HepG2 (cell line): ENCODE measurements around the gene SIGLEC10. TPM values are rescaled to one million over a fixed set of nuclear protein-coding genes. Genes with fewer than 3 reads are reported as not detected.
A peak's percentile ranks its signal among the peaks of the same experiment; 100 is the strongest.

Source experiments
- ATF5 ChIP-seq: sonication (generic); formaldehyde crosslinking; IDR thresholded peaks from 2 replicates; pipeline ENCODE4 v1.4.0; 2020; ENCODE audit warnings: mild to moderate bottlenecking, low read depth, missing genetic modification reagents
- FOSL2 ChIP-seq: sonication (generic); formaldehyde crosslinking; IDR thresholded peaks from 2 replicates; pipeline ENCODE4 v1.4.0; 2020; ENCODE audit warnings: missing genetic modification reagents
- GPN1 ChIP-seq: sonication (generic); formaldehyde crosslinking; IDR thresholded peaks from 2 replicates; pipeline ENCODE4 v1.5.1; 2020; ENCODE audit warnings: missing genetic modification reagents, borderline replicate concordance
- NFAT5 ChIP-seq: sonication (generic); formaldehyde crosslinking; IDR thresholded peaks from 2 replicates; pipeline ENCODE4 v1.4.0; 2020; ENCODE audit warnings: missing genetic modification reagents
- PBX3 ChIP-seq: sonication (generic); formaldehyde crosslinking; IDR thresholded peaks from 2 replicates; pipeline ENCODE4 v1.8.1; 2023; ENCODE audit warnings: missing genetic modification reagents, inconsistent platforms, borderline replicate concordance
- RCOR2 ChIP-seq: IDR thresholded peaks from 2 replicates; pipeline ENCODE4 v1.6.1; 2016; ENCODE audit warnings: missing biosample characterization, missing genetic modification reagents
- SOX6 ChIP-seq, 2 experiments: fragments of 450-650 bp in 1 of 2; sonication (generic) in 1 of 2; formaldehyde crosslinking in 1 of 2; IDR thresholded peaks; 2 replicates each; pipeline versions ENCODE4 v1.4.0 to v1.6.1; 2017 to 2020; ENCODE audit warnings: antibody characterized with exemption in 1 of 2, mild to moderate bottlenecking in 1 of 2, missing genetic modification reagents in 1 of 2
- ZMYM4 ChIP-seq: sonication (generic); formaldehyde crosslinking; IDR thresholded peaks from 2 replicates; pipeline ENCODE4 v1.8.1; 2023; ENCODE audit warnings: mild to moderate bottlenecking, missing genetic modification reagents
- ZNF24 ChIP-seq: fragments of 450-650 bp; IDR thresholded peaks from 2 replicates; pipeline ENCODE4 v1.6.1; 2017; ENCODE audit warnings: antibody characterized with exemption, mild to moderate bottlenecking
- ZNF280D ChIP-seq: sonication (generic); formaldehyde crosslinking; IDR thresholded peaks from 2 replicates; pipeline ENCODE4 v1.5.1; 2020; ENCODE audit warnings: mild to moderate bottlenecking, missing genetic modification reagents
- ZNF282 ChIP-seq: fragments of 450-650 bp; IDR thresholded peaks from 2 replicates; pipeline ENCODE4 v1.6.1; 2018; ENCODE audit not compliant: partially characterized antibody
- ZNF567 ChIP-seq: sonication (generic); formaldehyde crosslinking; IDR thresholded peaks from 2 replicates; pipeline ENCODE4 v1.8.1; 2023; ENCODE audit warnings: mild to moderate bottlenecking, missing genetic modification reagents, borderline replicate concordance
- ZNF616 ChIP-seq: sonication (generic); formaldehyde crosslinking; IDR thresholded peaks from 2 replicates; pipeline ENCODE4 v1.5.0; 2020; ENCODE audit warnings: low read depth, mild to moderate bottlenecking, missing genetic modification reagents
- ZNF660 ChIP-seq: sonication (generic); formaldehyde crosslinking; IDR thresholded peaks from 2 replicates; pipeline ENCODE4 v1.5.1; 2020; ENCODE audit warnings: mild to moderate bottlenecking, low read depth, missing genetic modification reagents, borderline replicate concordance
- ZNF740 ChIP-seq: sonication (generic); formaldehyde crosslinking; IDR thresholded peaks from 2 replicates; pipeline ENCODE4 v1.4.0; 2020; ENCODE audit warnings: missing genetic modification reagents
- ZNF772 ChIP-seq: sonication (generic); formaldehyde crosslinking; IDR thresholded peaks from 2 replicates; pipeline ENCODE4 v1.5.0; 2020; ENCODE audit warnings: mild to moderate bottlenecking, missing genetic modification reagents
- ZSCAN21 ChIP-seq: sonication (generic); formaldehyde crosslinking; IDR thresholded peaks from 2 replicates; pipeline ENCODE4 v1.8.0; 2022; ENCODE audit warnings: mild to moderate bottlenecking, missing genetic modification reagents, moderate library complexity, borderline replicate concordance
- ZSCAN29 ChIP-seq: sonication (generic); formaldehyde crosslinking; conservative IDR thresholded peaks from 2 replicates; pipeline ENCODE4 v1.4.0; 2020; ENCODE audit warnings: mild to moderate bottlenecking, missing genetic modification reagents
- polyA plus RNA-seq, 8 experiments: library from polyadenylated mRNA; depleted of rRNA in 3 of 8; stranded (reverse) in 7 of 8; unstranded in 1 of 8; fragments of >200 nt; fragmentation: Illumina TruSeq in 4 of 8; extraction: Trizol in 4 of 8; gene quantifications; 2 replicates each; pipeline versions ENCODE4 v1.2.1 to v1.2.3, GENCODE V29; 2011 to 2016; ENCODE audit warnings: low read depth in 4 of 8, missing spikeins in 1 of 8, mixed read lengths in 1 of 8; ENCODE audit not compliant: insufficient read depth in 1 of 8
- total RNA-seq, 5 experiments: library from RNA; depleted of rRNA; stranded (reverse); fragments of >200 nt; fragmentation: Illumina TruSeq; extraction: Trizol; gene quantifications; 2 replicates each; pipeline ENCODE4 v1.2.3, GENCODE V29; 2016; ENCODE audit warnings: low read depth in 1 of 5

SIGLEC10 gene
- total and polyA plus RNA-seq, 2 of the 13 experiments (the other 11 are each of a cell fraction or from before 2014, with no cell fraction given), result not detected

GRCh38 chr19:51422053-51422448 is 4.6 kb upstream of the SIGLEC10 start (continued):
- TF ChIP-seq PBX3 (CRISPR knock-in tag) (peak; percentile 97), ZMYM4 (CRISPR knock-in tag) (peak; percentile 80), FOSL2 (CRISPR knock-in tag) (peak; percentile 77), ZNF772 (CRISPR knock-in tag) (peak; percentile 97), ZSCAN29 (CRISPR knock-in tag) (0 out of 2 replicates have a peak, but pooled peaks have one; percentile 42), RCOR2 (CRISPR knock-in tag) (no peak), ZNF616 (CRISPR knock-in tag) (peak; percentile 96), NFAT5 (peak; percentile 98), ZSCAN21 (peak; percentile 97), ZNF24 (no peak), ZNF740 (CRISPR knock-in tag) (peak; percentile 73; the same call in 1 of the 2 replicates), SOX6 (IDR thresholded peaks at IDR 0.05) (no peak), SOX6 (CRISPR knock-in tag; IDR thresholded peaks at IDR 0.05) (peak; percentile 45), ZNF280D (CRISPR knock-in tag) (peak; percentile 96), ZNF282 (no peak), GPN1 (peak; percentile 95), ATF5 (CRISPR knock-in tag) (peak; percentile 91; the same call in 1 of the 2 replicates), ZNF660 (CRISPR knock-in tag) (0 out of 2 replicates have a peak, but pooled peaks have one; percentile 61), ZNF567 (CRISPR knock-in tag) (no peak)
